Measurements from ENCODE around the gene SULT1A1. TPM values are rescaled to one million over a fixed set of nuclear protein-coding genes. Genes with fewer than 3 reads are reported as not detected.
"Not testable (repeated sequence)": the region's sequence is repeated elsewhere in the genome, so short reads cannot be mapped to it uniquely, and the experiment has no call there.

SULT1A1 gene
- total RNA-seq, 1 donor from 2014 or later = 1.7 TPM

- no peak for DNase-seq (ENCODE audit: low read depth, low spot score)
- Mint-ChIP-seq H3K4me1 (peaks cover 7% of the 10 kb centered on the region), H3K36me3 (ENCODE audit: low read depth) (peaks cover 15% of the 10 kb centered on the region), H3K4me3 (no peak overlapping the region), H3K27ac (ENCODE audit: unreplicated experiment) (peak overlapping the region; percentile 31), H3K27me3 (ENCODE audit: low read depth) (no peaks in the 10 kb centered on the region), H3K9me3 (peaks cover 9% of the 10 kb centered on the region)
- TF ChIP-seq CTCF (conservative IDR thresholded peaks at IDR 0.05) = no peak
These were observed 42.6 kb downstream of the SULT1A1 start for GRCh38 chr16:28567292-28567691.

DNA sequence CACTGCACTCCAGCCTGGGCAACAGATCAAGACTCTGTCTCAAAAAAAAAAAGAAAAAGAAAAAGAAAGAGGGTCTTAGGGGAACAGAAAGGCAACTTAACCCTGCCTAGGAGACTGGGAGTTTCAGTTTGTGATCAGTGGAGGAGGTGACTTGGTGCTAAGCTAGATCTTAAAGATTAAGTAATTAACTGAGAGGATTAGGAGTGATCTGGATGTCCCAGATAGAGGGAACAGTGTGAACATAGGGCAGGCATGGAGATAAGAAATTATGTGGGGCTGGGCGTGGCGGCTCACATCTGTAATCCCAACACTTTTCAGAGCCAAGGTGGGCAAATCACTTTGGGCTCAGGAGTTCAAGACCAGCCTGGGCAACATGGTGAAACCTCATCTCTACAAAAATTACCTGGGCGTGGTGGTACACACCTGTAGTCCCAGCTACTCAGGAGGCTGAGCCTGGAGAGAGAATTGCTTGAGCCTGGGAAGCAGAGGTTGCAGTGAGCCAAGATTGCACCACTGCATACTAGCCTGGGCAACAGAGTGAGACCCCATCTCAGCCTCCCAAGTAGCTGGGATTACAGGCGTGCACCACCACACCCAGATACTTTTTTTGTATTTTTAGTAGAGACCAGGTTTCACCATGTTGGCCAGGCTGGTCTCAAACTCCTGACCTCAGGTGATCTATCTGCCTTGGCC is 43.5 kb downstream of the SULT1A1 start:
- Mint-ChIP-seq H3K27ac (ENCODE audit: unreplicated experiment) (peak overlapping the region; percentile 62), H3K36me3 (ENCODE audit: low read depth) (peaks cover 15% of the 10 kb centered on the region)
- not testable (repeated sequence) for H3K4me3 Mint-ChIP-seq; H3K9me3 Mint-ChIP-seq; DNase-seq (ENCODE audit: low read depth, low spot score); H3K27me3 Mint-ChIP-seq (ENCODE audit: low read depth); H3K4me1 Mint-ChIP-seq

GRCh38 chr16:28563218-28563617 is 46.6 kb downstream of the SULT1A1 start:
- no peak overlapping the region for H3K27ac Mint-ChIP-seq (ENCODE audit: unreplicated experiment)
- peaks cover 24% of the 10 kb centered on the region for H3K36me3 Mint-ChIP-seq (ENCODE audit: low read depth)
- DNase-seq (ENCODE audit: low read depth, low spot score) = no peak
- H3K27me3 Mint-ChIP-seq (ENCODE audit: low read depth) = no peaks in the 10 kb centered on the region
- H3K9me3 Mint-ChIP-seq = peaks cover 9% of the 10 kb centered on the region
- no peaks in the 10 kb centered on the region for H3K4me1 Mint-ChIP-seq
- H3K4me3 Mint-ChIP-seq = no peak overlapping the region
- TF ChIP-seq CTCF (conservative IDR thresholded peaks at IDR 0.05) = no peak

DNA sequence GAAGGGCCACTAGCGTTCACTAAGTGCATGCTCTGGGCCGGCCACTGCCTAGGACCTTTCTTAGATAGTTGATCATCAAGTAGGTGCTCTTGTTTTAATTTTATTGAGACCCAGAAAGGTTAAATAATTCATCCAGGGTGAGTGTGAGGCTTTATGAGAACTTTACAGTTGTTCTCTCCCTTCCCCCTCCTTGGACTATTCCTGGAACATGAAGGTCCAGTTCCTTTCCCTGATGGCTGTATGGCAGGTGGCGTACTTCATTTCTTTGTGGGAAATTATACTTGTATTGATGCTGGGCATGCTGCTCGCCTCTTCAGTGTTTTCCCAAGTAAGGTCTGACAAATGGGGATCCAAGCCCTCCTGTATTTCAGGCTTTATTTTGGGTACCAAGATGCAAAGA is 47.6 kb downstream of the SULT1A1 start:
- no peak for DNase-seq (ENCODE audit: low read depth, low spot score)
- H3K27ac Mint-ChIP-seq (ENCODE audit: unreplicated experiment) = no peak overlapping the region
- H3K36me3 Mint-ChIP-seq (ENCODE audit: low read depth) = peaks cover 21% of the 10 kb centered on the region
- TF ChIP-seq CTCF (conservative IDR thresholded peaks at IDR 0.05) = no peak
- H3K4me3 Mint-ChIP-seq = no peak overlapping the region
- no peaks in the 10 kb centered on the region for H3K27me3 Mint-ChIP-seq (ENCODE audit: low read depth)
- H3K9me3 Mint-ChIP-seq = peaks cover 3% of the 10 kb centered on the region
- H3K4me1 Mint-ChIP-seq = peaks cover 3% of the 10 kb centered on the region

DNA sequence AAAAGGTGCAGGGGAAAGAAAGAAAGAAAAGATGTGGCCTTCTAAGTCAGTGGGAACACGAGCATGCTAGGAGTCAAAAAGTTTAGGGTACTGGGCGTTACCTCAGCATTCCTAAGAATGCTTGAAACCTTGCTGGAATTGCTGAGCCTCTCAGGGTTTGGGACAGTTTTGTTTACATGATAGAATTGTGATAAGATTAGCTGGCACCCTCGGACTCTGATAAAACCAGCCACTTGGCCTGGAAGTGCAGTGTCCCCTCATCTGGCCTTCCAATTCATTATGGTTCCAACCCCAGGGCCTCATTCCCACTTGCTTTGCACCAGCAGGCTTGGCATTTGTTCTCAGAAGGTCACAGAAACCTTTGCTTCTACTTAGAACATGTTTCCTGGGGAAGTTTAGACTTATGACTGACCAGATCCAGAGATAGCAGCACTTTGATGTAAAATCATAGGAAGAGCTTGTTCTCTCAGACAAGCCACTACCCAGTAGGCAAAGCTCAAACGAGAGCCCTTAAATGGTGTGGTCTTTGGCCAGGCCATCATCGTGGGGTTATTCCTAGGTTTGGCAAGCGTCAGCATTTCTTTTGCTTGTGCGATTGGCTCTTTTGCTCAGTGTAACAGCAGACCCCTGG is 48.2 kb downstream of the SULT1A1 start:
- Mint-ChIP-seq H3K36me3 (ENCODE audit: low read depth) (peaks cover 20% of the 10 kb centered on the region), H3K4me1 (peaks cover 9% of the 10 kb centered on the region)

More for the DNA sequence above, 48.2 kb downstream of the SULT1A1 start:
- H3K4me3 Mint-ChIP-seq = no peak overlapping the region
- no peak for TF ChIP-seq CTCF (conservative IDR thresholded peaks at IDR 0.05)
- no peak overlapping the region for H3K27ac Mint-ChIP-seq (ENCODE audit: unreplicated experiment)
- no peak for DNase-seq (ENCODE audit: low read depth, low spot score)
- peaks cover 2% of the 10 kb centered on the region for H3K9me3 Mint-ChIP-seq
- no peaks in the 10 kb centered on the region for H3K27me3 Mint-ChIP-seq (ENCODE audit: low read depth)
